K562 treated with DMSO at 1 percent for 4 hours (cell line): ENCODE results near the gene NDUFAF3. TPM values are rescaled to one million over a fixed set of nuclear protein-coding genes. Genes with fewer than 3 reads are reported as not detected.

ENCODE experiments used
- total RNA-seq: library from RNA; unstranded; fragments of 300-600 nt; gene quantifications from 2 replicates; pipeline ENCODE4 v1.2.3, GENCODE V29; 2022; ENCODE audit not compliant: insufficient read depth

Gene NDUFAF3
- 28.5 and 36.3 TPM in 2 replicates for total RNA-seq

DNA sequence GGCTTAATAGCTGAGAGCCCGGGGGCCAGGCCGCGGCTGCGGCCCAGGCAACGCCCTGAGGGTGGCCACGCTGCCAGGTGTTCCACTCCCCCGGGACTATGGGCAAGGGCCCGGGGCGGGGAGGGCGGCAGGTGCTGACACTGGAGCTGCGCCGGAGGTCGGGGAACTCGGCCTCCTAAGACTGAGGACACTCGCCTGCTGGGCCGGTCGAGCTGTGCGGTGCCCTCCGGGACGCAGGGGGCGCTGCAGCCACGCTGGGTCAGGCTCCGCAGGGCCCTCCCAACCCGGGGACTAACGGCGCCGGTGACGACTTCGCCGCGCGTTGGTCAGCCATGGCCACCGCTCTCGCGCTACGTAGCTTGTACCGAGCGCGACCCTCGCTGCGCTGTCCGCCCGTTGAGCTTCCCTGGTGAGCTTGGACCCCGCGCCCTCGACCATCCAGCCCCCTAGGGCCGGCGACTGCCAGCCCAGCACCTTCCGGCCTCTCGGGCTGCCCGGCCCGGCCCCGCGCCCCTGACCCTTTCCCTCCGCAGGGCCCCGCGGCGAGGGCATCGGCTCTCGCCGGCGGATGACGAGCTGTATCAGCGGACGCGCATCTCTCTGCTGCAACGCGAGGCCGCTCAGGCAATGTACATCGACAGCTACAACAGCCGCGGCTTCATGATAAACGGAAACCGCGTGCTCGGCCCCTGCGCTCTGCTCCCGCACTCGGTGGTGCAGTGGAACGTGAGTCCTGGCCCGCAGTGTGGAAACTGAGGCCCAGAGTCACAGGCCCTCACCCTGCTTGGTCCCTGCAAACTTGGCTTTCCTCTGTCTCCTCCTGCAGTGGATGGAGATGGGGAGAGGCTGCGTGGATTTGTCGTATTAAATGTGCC lies at the start of gene NDUFAF3:
NDUFAF3 (plus strand) TSS at position 309 of the 875 bp plus-strand sequence; CDS start at position 333, 24 bp downstream.

GRCh38 chr3:48989796-48990635 lies 31.9 kb upstream of the NDUFAF3 start, which contains the start of gene P4HTM:
TSS of gene P4HTM (plus strand) at chr3:48990241. CDS start at chr3:48990257, 16 bp downstream.

GRCh38 chr3:49007068-49007770 lies 14.7 kb upstream of the NDUFAF3 start, which contains the start of gene WDR6:
TSS of gene WDR6 (plus strand) at chr3:49007391. CDS start at chr3:49007432, 41 bp downstream.

DNA sequence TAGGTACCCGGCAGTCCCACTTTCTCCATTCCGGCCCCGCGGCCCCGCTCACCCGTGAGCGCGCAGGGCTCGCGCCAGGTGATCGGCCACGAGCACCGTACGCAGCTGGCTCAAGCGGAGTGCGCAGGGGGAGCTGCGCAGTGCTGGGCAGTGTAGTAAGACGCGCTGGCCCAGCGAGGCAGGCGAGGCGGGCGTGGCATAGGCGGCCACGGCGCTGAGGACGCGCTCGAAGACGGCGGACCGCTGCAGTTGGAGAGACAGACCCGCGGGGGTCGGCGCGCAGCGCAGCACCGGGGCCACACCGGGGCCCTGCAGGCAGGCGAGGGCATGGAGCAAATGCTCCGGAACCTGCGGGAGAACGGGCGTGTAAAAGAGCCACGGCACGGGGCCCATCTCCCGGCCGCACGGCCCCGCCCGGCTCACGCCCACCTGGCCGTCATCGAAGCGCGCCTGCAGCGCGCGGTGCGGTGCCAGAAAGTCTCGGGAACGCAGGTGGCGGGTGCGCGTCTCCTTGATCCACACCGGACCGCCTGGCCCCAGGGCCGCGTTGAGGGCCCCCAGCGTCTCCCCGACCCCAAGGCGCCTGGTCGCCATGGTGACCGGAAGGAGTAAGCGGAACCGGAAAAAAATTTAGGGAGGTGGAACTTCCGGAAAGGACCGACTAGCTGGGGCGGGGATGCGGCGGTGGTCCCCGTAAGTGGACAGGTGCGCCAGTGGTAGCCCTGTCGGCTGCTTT lies 3.8 kb upstream of the NDUFAF3 start, which contains the start of gene DALRD3:
DALRD3 (minus strand) TSS at position 610 of the 736 bp plus-strand sequence; CDS start at position 594, 16 bp downstream.

GRCh38 chr3:49028673-49029562 lies 7.0 kb downstream of the NDUFAF3 start, which contains the start of gene IMPDH2:
TSS of gene IMPDH2 (minus strand) at chr3:49029398. CDS start at chr3:49029350, 48 bp downstream.

Other genes starting within 250 kb of the NDUFAF3 start
- 52.0 and 68.7 TPM in 2 replicates for gene PRKAR2A, start 174.2 kb upstream of the NDUFAF3 start, total RNA-seq
- 12.9 and 15.3 TPM in 2 replicates for gene SLC25A20, start 123.2 kb upstream of the NDUFAF3 start, total RNA-seq
- 56.2 and 77.4 TPM in 2 replicates for gene ARIH2, start 103.3 kb upstream of the NDUFAF3 start, total RNA-seq
- gene P4HTM, start 31.9 kb upstream of the NDUFAF3 start, total RNA-seq: 0.29 and 0.61 TPM in 2 replicates
- gene WDR6, start 14.7 kb upstream of the NDUFAF3 start, total RNA-seq: 54.0 and 145 TPM in 2 replicates
- 14.4 and 18.0 TPM in 2 replicates for gene DALRD3, start 3.5 kb upstream of the NDUFAF3 start, total RNA-seq
- gene IMPDH2, start 7.3 kb downstream of the NDUFAF3 start, total RNA-seq: 254 TPM in 2 replicates
- 29.8 and 45.8 TPM in 2 replicates for gene QRICH1, start 72.0 kb downstream of the NDUFAF3 start, total RNA-seq
- 479 and 501 TPM in 2 replicates for gene QARS1, start 82.6 kb downstream of the NDUFAF3 start, total RNA-seq
- 36.5 and 46.3 TPM in 2 replicates for gene USP19, start 98.7 kb downstream of the NDUFAF3 start, total RNA-seq
- gene LAMB2, start 110.9 kb downstream of the NDUFAF3 start, total RNA-seq: 29.5 and 47.0 TPM in 2 replicates
- gene CCDC71, start 144.2 kb downstream of the NDUFAF3 start, total RNA-seq: 3.4 and 3.5 TPM in 2 replicates
- gene KLHDC8B, start 149.5 kb downstream of the NDUFAF3 start, total RNA-seq: 33.6 and 44.1 TPM in 2 replicates